Fibroblast of peridontal ligament (primary cell): ENCODE measurements around the gene FRS3.
A peak's percentile ranks its signal among the peaks of the same experiment; 100 is the strongest.

Experiments used
- DNase-seq: peaks from one replicate; pipeline ENCODE4 v3.0.0-alpha.2; 2010; ENCODE audit errors: extremely low read depth

FRS3 gene

GRCh38 chr6:41728073-41728936 is 51.4 kb downstream of the FRS3 start:
- no peak for DNase-seq

- no peak for DNase-seq
These were observed 52.0 kb downstream of the FRS3 start for GRCh38 chr6:41727705-41728072.

DNA sequence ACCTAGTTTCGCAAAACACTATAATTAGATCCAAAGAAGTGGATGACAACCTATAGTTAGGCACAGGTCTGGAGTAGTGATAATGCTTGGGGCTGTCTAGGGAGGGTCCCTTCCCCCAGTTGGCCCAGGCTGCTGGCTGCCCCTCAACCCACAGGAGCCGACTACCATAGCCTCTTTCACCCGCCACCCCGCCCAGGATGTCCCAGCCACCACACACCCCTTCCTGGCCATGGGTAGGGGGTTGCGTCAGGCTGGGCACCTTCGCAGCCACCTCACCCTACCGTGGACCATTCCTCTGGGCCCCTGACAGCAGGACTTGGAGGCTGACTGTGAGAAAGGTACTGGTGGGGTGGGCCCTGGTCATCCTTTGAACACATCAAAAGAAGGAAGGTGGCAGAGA is 52.8 kb downstream of the FRS3 start:
- no peak for DNase-seq

DNA sequence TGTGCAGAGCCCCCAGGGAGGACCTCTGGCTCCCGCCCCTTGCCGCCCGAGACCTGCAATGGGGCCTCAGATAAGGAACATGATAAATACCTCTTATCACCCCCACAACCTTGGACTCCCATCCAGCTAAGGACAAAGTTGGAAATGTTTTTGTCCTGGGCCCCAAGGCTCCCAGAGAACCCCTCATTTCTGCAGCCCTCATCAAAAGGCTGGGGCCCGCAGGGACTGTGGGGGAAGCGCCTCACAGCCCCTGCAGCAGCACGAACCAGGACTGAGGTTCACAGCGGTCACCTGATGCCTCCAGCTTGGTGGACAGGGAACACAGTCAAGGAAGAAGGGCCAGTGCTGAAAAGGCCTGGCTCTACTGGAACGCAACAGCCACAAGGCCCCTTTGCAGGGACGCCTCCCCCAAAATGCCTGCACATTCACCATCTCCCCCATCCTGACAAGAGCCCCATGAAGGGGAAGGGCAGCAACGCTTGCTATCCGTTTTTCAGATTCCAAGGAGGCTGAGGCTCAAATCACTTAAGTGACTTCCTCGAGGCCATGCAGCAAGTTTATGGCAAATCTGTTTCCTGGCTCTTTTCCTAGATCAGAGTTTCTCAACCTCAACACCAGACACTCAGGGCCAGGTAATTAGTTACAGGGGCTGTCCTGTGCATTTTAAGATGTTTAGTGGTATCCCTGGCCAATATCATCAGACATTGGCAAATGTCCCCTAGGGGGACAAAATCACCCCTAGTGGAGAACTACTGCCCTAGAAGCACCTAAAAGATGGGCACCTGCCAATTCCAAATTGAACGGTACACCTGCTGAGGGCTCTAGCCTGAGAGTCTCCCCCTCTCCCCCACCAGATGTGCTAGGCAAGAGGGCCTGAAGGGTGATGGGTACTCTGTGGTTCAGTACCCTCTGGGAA is 54.9 kb downstream of the FRS3 start:
- no peak for DNase-seq

GRCh38 chr6:41724228-41724580 is 55.5 kb downstream of the FRS3 start:
- no peak for DNase-seq

GRCh38 chr6:41723530-41724227 is 56.0 kb downstream of the FRS3 start:
- DNase-seq = peak; percentile 69

- no peak for DNase-seq
These were observed 56.7 kb downstream of the FRS3 start for GRCh38 chr6:41722969-41723529.

DNA sequence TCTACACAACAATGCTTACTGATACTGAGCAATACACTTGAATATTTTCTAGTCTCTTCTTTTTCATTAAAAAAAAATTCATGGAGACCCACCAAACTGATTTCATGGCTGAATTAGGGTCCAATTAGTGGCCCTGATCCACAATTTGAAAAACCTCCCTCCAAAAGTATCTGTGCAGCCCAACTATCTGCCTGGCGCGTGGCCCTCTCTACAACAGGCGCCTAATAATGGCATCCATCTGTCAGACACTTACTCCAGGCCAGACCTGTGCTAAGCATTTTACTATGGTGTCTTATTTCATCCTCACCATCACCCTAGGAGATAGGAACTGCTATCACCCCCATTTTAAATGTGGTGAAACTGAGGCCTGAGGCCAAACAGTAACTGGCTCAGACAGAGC is 58.3 kb downstream of the FRS3 start:
- no peak for DNase-seq

DNA sequence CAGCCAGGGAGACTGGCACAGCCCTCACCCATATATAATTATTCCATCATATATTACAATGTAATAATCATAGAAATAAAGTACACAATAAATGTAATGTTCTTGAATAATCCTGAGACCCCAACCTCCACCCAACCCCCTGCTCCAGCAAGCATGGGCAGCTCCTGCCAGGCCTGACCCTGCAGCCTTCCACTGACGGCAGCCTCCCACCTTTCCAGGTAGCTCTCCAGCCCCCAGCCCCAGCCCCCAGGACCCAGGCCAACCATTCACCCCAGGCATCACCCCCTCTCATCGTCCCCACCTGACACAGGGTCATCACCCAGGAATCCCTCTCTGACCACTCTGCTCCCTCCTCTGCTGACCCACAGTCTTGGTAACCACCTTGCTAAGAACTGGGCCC is 58.9 kb downstream of the FRS3 start:
- no peak for DNase-seq

- no peak for DNase-seq
These were observed 59.5 kb downstream of the FRS3 start for GRCh38 chr6:41720262-41720620.
